Stomach (tissue), 9 donors: Measurements from ENCODE around the gene SETD1B. TPM values are rescaled to one million over a fixed set of nuclear protein-coding genes. Genes with fewer than 3 reads are reported as not detected.

Experiments used
- DNase-seq, 2 donors: peaks; one replicate each; pipeline versions ENCODE4 v3.0.0 to v3.0.0-alpha.2; 2013 to 2019
- H3K27ac ChIP-seq, 5 donors: fragments of 200-600 bp in 4 of 5; sonication (generic) in 4 of 5; one replicate each; pipeline ENCODE4 v1.5.1; 2013 to 2019; ENCODE audit warnings: mild to moderate bottlenecking in 1 of 5, moderate library complexity in 1 of 5
- H3K27me3 ChIP-seq, 3 donors: fragments of 200-600 bp; sonication (generic); one replicate each; pipeline ENCODE4 v1.5.1; 2017 to 2019; ENCODE audit warnings: mixed run types in 1 of 3
- H3K36me3 ChIP-seq, 4 donors: fragments of 200-600 bp; sonication (generic); 1 replicate in 3 of 4; 2 replicates in 1 of 4; pipeline ENCODE4 v1.5.1; 2016 to 2019
- H3K4me1 ChIP-seq, 4 donors: fragments of 200-600 bp; sonication (generic); one replicate each; pipeline ENCODE4 v1.5.1; 2016 to 2019
- H3K4me3 ChIP-seq, 4 donors: fragments of 200-600 bp; sonication (generic) in 3 of 4; one replicate each; pipeline ENCODE4 v1.5.1; 2016 to 2019; ENCODE audit warnings: mild to moderate bottlenecking in 1 of 4
- H3K9me3 ChIP-seq, 4 donors: fragments of 200-600 bp; sonication (generic); one replicate each; pipeline ENCODE4 v1.5.1; 2016 to 2019
- CTCF ChIP-seq, 7 experiments: fragments of 450-650 bp in 4 of 7; fragments of 200-600 bp in 3 of 7; sonication (generic) in 3 of 7; IDR thresholded peaks; one replicate each; pipeline ENCODE4 v1.5.1; 2016 to 2019; ENCODE audit warnings: antibody characterized with exemption in 7 of 7, control low read depth in 2 of 7, mild to moderate bottlenecking in 1 of 7
- EP300 ChIP-seq: sonication (generic); formaldehyde crosslinking; IDR thresholded peaks from one replicate; pipeline ENCODE4 v1.6.1; 2017; ENCODE audit warnings: antibody characterized with exemption
- POLR2A ChIP-seq, 4 donors: fragments of 450-650 bp; IDR thresholded peaks; one replicate each; pipeline ENCODE4 v1.6.1; 2016; ENCODE audit warnings: antibody characterized with exemption in 4 of 4, control low read depth in 2 of 4, mild to moderate bottlenecking in 1 of 4, moderate library complexity in 1 of 4
- POLR2AphosphoS5 ChIP-seq, 3 donors: sonication (generic); formaldehyde crosslinking; IDR thresholded peaks; one replicate each; pipeline ENCODE4 v1.6.1; 2016; ENCODE audit warnings: antibody characterized with exemption in 3 of 3
- WGBS, 5 donors: extraction: QIAGEN DNeasy Blood & Tissue Kit in 3 of 5; methylation state at CpG; one replicate each; pipeline versions ENCODE4 v1.1.5 to v1.1.7; 2013 to 2018; 5-methylcytosine and 5-hydroxymethylcytosine counted together
- intact Hi-C: fragments of 100-400 bp; cut with DNase I; formaldehyde crosslinking; loops from one replicate; pipeline ENCODE4 v1.15.1; 2023; ENCODE audit warnings: low total_unique reads
- polyA plus RNA-seq, 3 donors: library from polyadenylated mRNA; stranded (reverse); fragments of 200-250 nt; gene quantifications; one replicate each; pipeline ENCODE4 v1.2.3, GENCODE V29; 2013
- total RNA-seq, 5 donors: library from RNA; depleted of rRNA; stranded (reverse); fragments of >200 nt; gene quantifications; one replicate each; pipeline versions ENCODE4 v1.1.0 to v1.2.3, GENCODE V29; 2014 to 2016
- donor health status: healthy with polysubstance abuse.
- donor health status: Bipolar disorder and iron deficiency.
- donor health status: healthy.

Gene SETD1B
- total and polyA plus RNA-seq, 8 donors, result 3.2 to 27.5 (median 8.2) TPM

- H3K27me3 ChIP-seq, result no peaks in the 10 kb centered on the region
- H3K36me3 ChIP-seq, result peaks cover 32 to 42% (median 36%) of the 10 kb centered on the region in 4 donors
- 33 to 40% (median 34%) methylated on average over 18 to 21 of the region's 21 CpGs for WGBS, 5 donors
- peak overlapping the region; percentile 5 to 100 (median 100) for H3K27ac ChIP-seq
- no peak for TF ChIP-seq POLR2AphosphoS5 (IDR thresholded peaks at IDR 0.05)
- H3K4me3 ChIP-seq, result peak overlapping the region; percentile 72 to 87 (median 80)
- intact Hi-C loops, result no loop called here
- H3K9me3 ChIP-seq, result no peaks in the 10 kb centered on the region
- H3K4me1 ChIP-seq, result peaks cover 40 to 71% (median 56%) of the 10 kb centered on the region in 4 donors
- DNase-seq, result peak in 1 of 2 donors; percentile 44
Observed at GRCh38 chr12:121806546-121807423, 3.0 kb downstream of the SETD1B start.

- intact Hi-C loops, result no loop called here
- no peaks in the 10 kb centered on the region for H3K9me3 ChIP-seq
- DNase-seq, result no peak
- peaks cover 32 to 42% (median 36%) of the 10 kb centered on the region in 4 donors for H3K36me3 ChIP-seq
- H3K27me3 ChIP-seq, result no peaks in the 10 kb centered on the region
- peaks cover 47 to 71% (median 67%) of the 10 kb centered on the region in 4 donors for H3K4me1 ChIP-seq
- H3K4me3 ChIP-seq, result no peak overlapping the region
- TF ChIP-seq POLR2A (IDR thresholded peaks at IDR 0.05), result no peak
- TF ChIP-seq CTCF (IDR thresholded peaks at IDR 0.05), result no peak
- TF ChIP-seq EP300, result no peak
- no peak for TF ChIP-seq POLR2AphosphoS5 (IDR thresholded peaks at IDR 0.05)
- 76 to 79% (median 76%) methylated on average over 14 of the region's 14 CpGs for WGBS, 5 donors
- H3K27ac ChIP-seq, result peak overlapping the region in 1 of 5 donors; percentile 2
Observed at GRCh38 chr12:121807642-121808347, 4.0 kb downstream of the SETD1B start.

- Histone ChIP-seq H3K36me3 (peaks cover 32 to 46% (median 38%) of the 10 kb centered on the region in 4 donors), H3K9me3 (no peaks in the 10 kb centered on the region), H3K27ac (peak overlapping the region in 1 of 5 donors; percentile 2), H3K4me3 (no peak overlapping the region), H3K4me1 (peaks cover 55 to 80% (median 72%) of the 10 kb centered on the region in 4 donors), H3K27me3 (no peaks in the 10 kb centered on the region)
- no peak for DNase-seq
- intact Hi-C loops, result no loop called here
- no peak for TF ChIP-seq CTCF (IDR thresholded peaks at IDR 0.05)
- no peak for TF ChIP-seq EP300
- no peak for TF ChIP-seq POLR2AphosphoS5 (IDR thresholded peaks at IDR 0.05)
- no peak for TF ChIP-seq POLR2A (IDR thresholded peaks at IDR 0.05)
- WGBS, 5 donors, result 84 to 91% (median 89%) methylated on average over 8 of the region's 8 CpGs
Observed at GRCh38 chr12:121808623-121809022, 4.8 kb downstream of the SETD1B start.

- Histone ChIP-seq H3K27ac (peak overlapping the region in 1 of 5 donors; percentile 10), H3K36me3 (peaks cover 38 to 57% (median 48%) of the 10 kb centered on the region in 4 donors), H3K27me3 (no peaks in the 10 kb centered on the region), H3K4me3 (no peak overlapping the region), H3K9me3 (no peaks in the 10 kb centered on the region), H3K4me1 (peaks cover 59 to 90% (median 77%) of the 10 kb centered on the region in 4 donors)
- WGBS, 5 donors, result 78 to 89% (median 85%) methylated on average over 21 to 27 of the region's 27 CpGs
- TF ChIP-seq EP300 (no peak), CTCF (IDR thresholded peaks at IDR 0.05) (no peak), POLR2A (IDR thresholded peaks at IDR 0.05) (no peak), POLR2AphosphoS5 (IDR thresholded peaks at IDR 0.05) (no peak)
- peak in 1 of 2 donors; percentile 7 for DNase-seq
- intact Hi-C loops, result loop anchor here (5.0 kb wide), 1 partner anchor 32 kb away; no protein-coding TSS in a partner anchor
Observed at GRCh38 chr12:121809712-121810116, 5.9 kb downstream of the SETD1B start.
